ENCODE results near the gene SLC22A14.

DNA sequence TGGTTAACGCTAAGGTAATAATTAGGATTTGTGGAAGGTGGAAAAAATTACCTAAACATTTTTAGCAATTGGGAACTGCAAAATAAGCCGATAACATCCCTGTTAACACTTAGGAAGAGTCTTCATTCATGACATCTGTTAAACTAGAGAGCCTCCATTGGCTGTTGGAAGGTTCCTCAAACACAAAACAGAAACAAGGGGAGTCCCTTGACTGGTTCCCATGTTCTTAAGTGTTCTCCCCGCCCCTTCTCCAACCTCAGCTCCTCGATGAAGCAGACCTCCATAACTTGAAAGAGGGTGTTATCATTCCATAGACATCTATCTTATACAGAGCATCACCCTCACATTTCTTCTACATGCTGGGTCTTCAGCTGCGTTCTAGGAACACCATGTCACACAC is 14.0 kb upstream of the SLC22A14 start:
- TF ChIP-seq, protein P1, sequence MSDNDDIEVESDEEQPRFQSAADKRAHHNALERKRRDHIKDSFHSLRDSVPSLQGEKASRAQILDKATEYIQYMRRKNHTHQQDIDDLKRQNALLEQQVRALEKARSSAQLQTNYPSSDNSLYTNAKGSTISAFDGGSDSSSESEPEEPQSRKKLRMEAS (IDR thresholded peaks at IDR 0.05; ENCODE audit: low read depth, low read length) = no peak
- TF ChIP-seq POLR2A (IDR thresholded peaks at IDR 0.05; ENCODE audit: extremely low read depth, insufficient read length) = no peak
